GM23248 (cell line): ENCODE data around the gene PALD1. TPM values are rescaled to one million over a fixed set of nuclear protein-coding genes. Genes with fewer than 3 reads are reported as not detected.

ENCODE experiments used
- DNase-seq: peaks from one replicate; pipeline ENCODE4 v3.0.0-alpha.2; 2015
- H2AFZ ChIP-seq: fragments of 200-600 bp; sonication (generic); 2 replicates; pipeline ENCODE4 v1.6.1; 2016; ENCODE audit warnings: antibody characterized with exemption
- H3F3A ChIP-seq: fragments of 200-600 bp; sonication (generic); 2 replicates; pipeline ENCODE4 v1.6.1; 2016; ENCODE audit warnings: mild to moderate bottlenecking, antibody characterized with exemption, mixed run types; ENCODE audit not compliant: insufficient read depth
- H3K27ac ChIP-seq: fragments of 200-600 bp; sonication (generic); 2 replicates; pipeline ENCODE4 v1.5.1; 2016; ENCODE audit warnings: mild to moderate bottlenecking
- H3K27me3 ChIP-seq: fragments of 200-600 bp; sonication (generic); replicated peaks from 2 replicates; pipeline ENCODE4 v1.6.1; 2016; ENCODE audit warnings: mild to moderate bottlenecking; ENCODE audit not compliant: insufficient read depth
- H3K36me3 ChIP-seq: fragments of 200-600 bp; sonication (generic); 2 replicates; pipeline ENCODE4 v1.6.1; 2016; ENCODE audit warnings: low read depth, mild to moderate bottlenecking
- H3K4me1 ChIP-seq: fragments of 200-600 bp; sonication (generic); 2 replicates; pipeline ENCODE4 v1.6.1; 2016; ENCODE audit warnings: mild to moderate bottlenecking; ENCODE audit not compliant: insufficient read depth
- H3K4me2 ChIP-seq: fragments of 200-600 bp; sonication (generic); one replicate; pipeline ENCODE4 v1.6.1; 2016; ENCODE audit warnings: mild to moderate bottlenecking; ENCODE audit not compliant: unreplicated experiment
- H3K4me3 ChIP-seq: fragments of 200-600 bp; sonication (generic); 2 replicates; pipeline ENCODE4 v1.5.1; 2016; ENCODE audit warnings: mild to moderate bottlenecking
- H3K79me2 ChIP-seq: fragments of 200-600 bp; sonication (generic); 2 replicates; pipeline ENCODE4 v1.6.1; 2016; ENCODE audit warnings: mild to moderate bottlenecking; ENCODE audit not compliant: insufficient read depth
- H3K9ac ChIP-seq: fragments of 200-600 bp; sonication (generic); 2 replicates; pipeline ENCODE4 v1.6.1; 2016; ENCODE audit warnings: mild to moderate bottlenecking
- H3K9me2 ChIP-seq: fragments of 200-600 bp; sonication (generic); 2 replicates; pipeline ENCODE4 v1.6.1; 2016; ENCODE audit warnings: mixed run types, mild to moderate bottlenecking, moderate library complexity; ENCODE audit not compliant: insufficient read depth
- H3K9me3 ChIP-seq: fragments of 200-600 bp; sonication (generic); one replicate; pipeline ENCODE4 v1.6.1; 2017; ENCODE audit warnings: low read depth
- H4K20me1 ChIP-seq: fragments of 200-600 bp; sonication (generic); 2 replicates; pipeline ENCODE4 v1.6.0; 2016; ENCODE audit not compliant: insufficient read depth
- EZH2 ChIP-seq: fragments of 200-600 bp; sonication (generic); IDR thresholded peaks from 2 replicates; pipeline ENCODE4 v1.6.1; 2018; ENCODE audit warnings: antibody characterized with exemption, mild to moderate bottlenecking; ENCODE audit not compliant: insufficient read depth, poor library complexity, severe bottlenecking
- EZH2phosphoT487 ChIP-seq: fragments of 200-600 bp; sonication (generic); IDR thresholded peaks from 2 replicates; pipeline ENCODE4 v1.6.1; 2018; ENCODE audit warnings: antibody characterized with exemption, moderate library complexity, mild to moderate bottlenecking, low read depth; ENCODE audit not compliant: insufficient read depth
- WGBS, 2 experiments: methylation state at CpG; one replicate each; pipeline ENCODE4 v1.1.6; 2015 to 2017; ENCODE audit warnings: low lambda C conversion rate in 2 of 2, low coverage in 1 of 2; ENCODE audit errors: missing lambda C conversion rate in 2 of 2; 5-methylcytosine and 5-hydroxymethylcytosine counted together
- in situ Hi-C: fragments of 300-500 bp; cut with MboI; formaldehyde crosslinking; loops from 2 replicates; pipeline ENCODE4 v1.15.0; 2020
- polyA plus RNA-seq: library from polyadenylated mRNA; unstranded; fragments of >200 nt; fragmentation: Nextera tagmentation; extraction: Ambion mirVana; gene quantifications from 2 replicates; pipeline ENCODE4 v1.2.1, GENCODE V29; 2016
- total RNA-seq: library from RNA; depleted of rRNA; stranded (reverse); fragments of >200 nt; shearing (Covaris generic); gene quantifications from 2 replicates; pipeline ENCODE4 v1.2.3, GENCODE V29; 2014

PALD1 gene
- total and polyA plus RNA-seq, 2 experiments from 2014 or later: not detected

GRCh38 chr10:70456164-70456563 is 22.4 kb upstream of the PALD1 start:
- H3K36me3 ChIP-seq: no peaks in the 10 kb centered on the region
- no peak overlapping the region for H3K27ac ChIP-seq
- H3K79me2 ChIP-seq: no peaks in the 10 kb centered on the region
- no peaks in the 10 kb centered on the region for H3K4me1 ChIP-seq
- no peaks in the 10 kb centered on the region for H3K27me3 ChIP-seq
- H4K20me1 ChIP-seq: no peaks in the 10 kb centered on the region
- no peak for DNase-seq
- in situ Hi-C loops: no loop called here
- H3K9me3 ChIP-seq: no peaks in the 10 kb centered on the region
- H3K9me2 ChIP-seq: no peaks in the 10 kb centered on the region
- 72 to 73% methylated on average over 6 to 8 of the region's 8 CpGs for WGBS, 2 experiments
- H3K4me3 ChIP-seq: no peak overlapping the region
- no peaks in the 10 kb centered on the region for H3F3A ChIP-seq
- no peak overlapping the region for H2AFZ ChIP-seq
- TF ChIP-seq EZH2: no peak
- no peak for TF ChIP-seq EZH2phosphoT487
- no peak overlapping the region for H3K9ac ChIP-seq
- no peak overlapping the region for H3K4me2 ChIP-seq

DNA sequence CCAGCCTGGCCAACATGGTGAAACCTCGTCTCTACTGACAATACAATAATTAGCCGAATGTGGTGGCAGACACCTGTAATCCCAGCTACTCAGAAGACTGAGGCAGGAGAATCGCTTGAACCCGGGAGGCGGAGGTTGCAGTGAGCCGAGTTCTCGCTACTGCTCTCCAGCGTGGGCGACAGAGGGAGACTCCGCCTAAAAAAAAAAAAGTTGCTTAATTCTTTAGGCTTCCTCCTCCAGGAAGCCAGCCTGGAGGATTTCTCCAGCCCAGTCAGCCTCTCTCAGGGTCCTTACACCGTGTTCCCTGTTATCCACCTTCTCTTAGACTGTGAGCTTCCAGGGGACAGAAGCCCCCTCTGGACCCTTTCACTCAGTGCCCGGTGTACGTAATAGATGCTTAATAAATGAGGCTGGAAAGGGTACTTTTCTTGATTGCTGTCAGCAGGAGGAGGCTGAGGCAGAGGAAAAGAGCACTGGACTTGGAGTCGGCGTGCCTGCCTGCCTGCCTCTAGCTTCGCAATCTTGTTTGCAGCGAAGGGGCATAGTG is 20.7 kb upstream of the PALD1 start:
- Histone ChIP-seq H3K9me3 (no peaks in the 10 kb centered on the region), H3K79me2 (no peaks in the 10 kb centered on the region), H4K20me1 (no peaks in the 10 kb centered on the region), H3K4me1 (no peaks in the 10 kb centered on the region), H2AFZ (no peak overlapping the region), H3K4me2 (peak overlapping the region; percentile 74), H3K27ac (no peak overlapping the region), H3F3A (no peaks in the 10 kb centered on the region), H3K36me3 (no peaks in the 10 kb centered on the region), H3K9ac (peak overlapping the region; percentile 24; the same call in 1 of the 2 replicates), H3K9me2 (no peaks in the 10 kb centered on the region), H3K4me3 (no peak overlapping the region; the same call in 1 of the 2 replicates), H3K27me3 (no peaks in the 10 kb centered on the region)
- DNase-seq: no peak
- WGBS, 2 experiments: 77% methylated on average over 17 of the region's 17 CpGs
- in situ Hi-C loops: no loop called here
- TF ChIP-seq EZH2phosphoT487 (no peak), EZH2 (no peak)

DNA sequence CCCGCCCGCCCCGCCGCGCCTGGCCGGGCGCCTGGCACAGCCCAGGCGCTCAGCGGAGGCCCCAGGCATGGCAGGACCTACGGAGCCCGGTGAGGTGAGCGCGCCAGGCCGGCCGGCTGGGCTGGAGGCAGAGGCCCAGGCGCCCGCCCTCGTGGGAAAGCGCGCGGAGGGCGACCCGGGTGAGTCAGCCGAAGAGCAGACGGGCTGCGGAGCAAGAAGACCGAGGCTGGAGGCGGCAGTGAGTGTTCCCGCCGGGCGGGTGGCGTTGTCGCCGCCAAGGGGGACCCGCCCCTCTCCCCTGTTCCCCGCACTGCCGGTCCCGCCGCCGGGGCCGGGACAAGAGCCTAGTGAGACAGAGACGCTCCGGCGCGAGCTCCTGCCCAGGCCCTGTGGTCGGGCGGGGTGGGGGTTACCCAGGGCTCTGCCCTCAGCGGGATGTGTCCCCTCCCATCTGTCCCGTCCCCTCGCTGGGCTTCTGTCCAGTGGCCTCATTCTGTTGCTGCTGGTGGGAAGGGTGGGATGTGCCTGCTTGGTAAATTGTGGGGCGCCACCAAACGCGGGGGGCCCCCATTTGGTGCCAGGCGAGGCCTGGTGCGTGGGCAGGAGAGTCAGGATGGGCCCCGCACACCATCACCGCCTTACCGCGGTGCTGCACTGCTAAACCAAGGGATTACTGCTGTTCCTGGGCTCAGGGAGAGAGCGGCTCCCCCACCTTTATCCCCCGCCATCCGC is 20.1 kb upstream of the PALD1 start:
- 16% methylated on average over 39 to 54 of the region's 62 CpGs for WGBS, 2 experiments
- DNase-seq: peak; percentile 96
- Histone ChIP-seq H3K9me2 (no peaks in the 10 kb centered on the region), H2AFZ (no peak overlapping the region), H3K36me3 (no peaks in the 10 kb centered on the region), H3K4me1 (no peaks in the 10 kb centered on the region), H3K79me2 (no peaks in the 10 kb centered on the region), H3K9me3 (no peaks in the 10 kb centered on the region), H3F3A (no peaks in the 10 kb centered on the region), H3K4me3 (peak overlapping the region; percentile 52), H3K27ac (no peak overlapping the region), H3K4me2 (peak overlapping the region; percentile 74), H3K9ac (peak overlapping the region; percentile 31; the same call in 1 of the 2 replicates), H4K20me1 (no peaks in the 10 kb centered on the region), H3K27me3 (no peaks in the 10 kb centered on the region)
- TF ChIP-seq EZH2phosphoT487 (no peak), EZH2 (no peak)
- in situ Hi-C loops: no loop called here

DNA sequence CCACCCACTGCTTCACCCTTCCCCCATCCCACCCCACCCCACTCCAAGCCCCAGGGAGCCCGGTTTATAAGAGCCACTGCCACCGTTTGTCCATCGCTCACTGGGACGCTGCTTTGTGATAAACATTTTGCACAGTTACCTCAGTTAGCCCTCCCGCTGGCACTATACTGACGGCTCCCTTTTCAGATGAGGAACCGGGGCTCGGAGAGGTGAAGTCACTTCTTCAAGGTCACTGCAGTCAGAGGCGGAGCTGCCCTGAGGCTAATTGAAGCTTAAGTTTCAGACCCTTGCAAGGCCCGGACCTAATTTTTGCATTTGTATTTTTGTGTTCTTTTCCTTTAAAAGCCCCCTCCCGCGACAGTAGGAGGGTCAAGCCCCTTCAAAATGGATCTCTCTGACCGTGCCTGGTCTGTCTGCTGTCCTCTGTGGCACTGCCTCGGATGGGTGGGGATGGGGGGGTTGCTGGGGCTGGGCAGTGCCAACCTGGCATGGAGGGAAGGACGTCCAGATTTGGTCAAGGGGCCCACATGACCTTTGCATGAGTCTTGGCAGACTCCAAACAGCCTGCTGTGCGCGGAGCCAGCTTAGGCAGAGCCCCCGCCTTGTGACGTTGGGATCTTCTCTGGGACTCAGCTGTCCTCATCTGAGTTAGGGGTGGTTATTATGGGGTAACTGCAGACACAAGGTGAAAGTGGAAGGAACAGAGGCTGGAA is 19.4 kb upstream of the PALD1 start:
- TF ChIP-seq EZH2phosphoT487 (no peak), EZH2 (no peak)
- 78 to 82% methylated on average over 19 of the region's 19 CpGs for WGBS, 2 experiments
- no peaks in the 10 kb centered on the region for H3K36me3 ChIP-seq
- H3K79me2 ChIP-seq: no peaks in the 10 kb centered on the region
- no peak overlapping the region for H2AFZ ChIP-seq
- H3F3A ChIP-seq: no peaks in the 10 kb centered on the region
- no peaks in the 10 kb centered on the region for H3K9me2 ChIP-seq
- in situ Hi-C loops: no loop called here
- no peaks in the 10 kb centered on the region for H3K9me3 ChIP-seq
- H3K4me3 ChIP-seq: no peak overlapping the region
- no peak for DNase-seq
- H3K27me3 ChIP-seq: no peaks in the 10 kb centered on the region
- no peak overlapping the region for H3K27ac ChIP-seq
- H3K9ac ChIP-seq: no peak overlapping the region
- no peaks in the 10 kb centered on the region for H3K4me1 ChIP-seq
- H3K4me2 ChIP-seq: no peak overlapping the region
- no peaks in the 10 kb centered on the region for H4K20me1 ChIP-seq
